Activated T-helper 17 cell treated with anti-CD3 and anti-CD28 coated beads, Interleukin-2, amount 50 U/mL, for 72 hours (primary cell): ENCODE measurements around the gene NSUN2. TPM values are rescaled to one million over a fixed set of nuclear protein-coding genes. Genes with fewer than 3 reads are reported as not detected.
"Not testable (repeated sequence)": the region's sequence is repeated elsewhere in the genome, so short reads cannot be mapped to it uniquely, and the experiment has no call there.

Source experiments
- ATAC-seq: fragments of 150-1000 bp; cut with Tn5 transposase; replicated peaks from 2 replicates; pipeline ENCODE4 v1.10.0; 2021; ENCODE audit warnings: mild to moderate bottlenecking, moderate library complexity
- H3K27ac Mint-ChIP-seq: one replicate; pipeline ENCODE4 v1.8.0; 2022; ENCODE audit warnings: mixed read lengths
- H3K27me3 Mint-ChIP-seq: one replicate; pipeline ENCODE4 v1.8.0; 2022; ENCODE audit warnings: mixed read lengths
- H3K36me3 Mint-ChIP-seq: one replicate; pipeline ENCODE4 v1.8.0; 2022; ENCODE audit warnings: low read depth, mild to moderate bottlenecking, mixed read lengths
- H3K4me1 Mint-ChIP-seq: one replicate; pipeline ENCODE4 v1.8.0; 2022; ENCODE audit warnings: mixed read lengths
- H3K4me3 Mint-ChIP-seq: one replicate; pipeline ENCODE4 v1.8.0; 2022; ENCODE audit warnings: mild to moderate bottlenecking, mixed read lengths
- H3K9me3 Mint-ChIP-seq: one replicate; pipeline ENCODE4 v1.8.0; 2022; ENCODE audit warnings: mixed read lengths
- total RNA-seq, 2 donors: library from RNA; stranded (reverse); gene quantifications; one replicate each; pipeline ENCODE4 v1.2.3, GENCODE V29; 2022

NSUN2 gene
- total RNA-seq, 2 donors from 2014 or later = 61.2 to 128 TPM

- Mint-ChIP-seq H3K27me3 (peaks cover 14% of the 10 kb centered on the region), H3K4me1 (no peaks in the 10 kb centered on the region), H3K27ac (no peak overlapping the region), H3K36me3 (no peaks in the 10 kb centered on the region), H3K9me3 (no peaks in the 10 kb centered on the region), H3K4me3 (no peak overlapping the region)
- ATAC-seq = no peak
These were observed 58.2 kb downstream of the NSUN2 start for GRCh38 chr5:6574537-6575245.

DNA sequence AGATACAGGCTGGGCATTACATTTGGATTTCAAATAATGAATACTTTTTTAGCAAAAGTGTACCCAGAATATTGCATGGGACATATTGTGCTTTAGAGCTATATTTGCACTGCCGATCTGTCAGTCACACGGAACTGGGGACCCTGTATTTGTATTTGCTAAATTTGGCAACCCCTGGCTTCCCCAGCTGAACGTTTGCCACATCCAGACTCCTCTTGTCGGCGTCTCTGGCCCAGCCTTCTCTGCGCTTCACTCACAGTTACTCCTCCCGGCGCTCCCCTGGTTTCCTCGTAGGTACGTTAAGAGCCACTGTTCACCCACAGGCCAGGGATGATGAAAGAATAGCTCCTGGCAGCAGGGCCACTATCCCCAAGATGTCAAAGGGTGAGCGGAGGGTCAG is 58.7 kb downstream of the NSUN2 start:
- H3K27ac Mint-ChIP-seq = no peak overlapping the region

DNA sequence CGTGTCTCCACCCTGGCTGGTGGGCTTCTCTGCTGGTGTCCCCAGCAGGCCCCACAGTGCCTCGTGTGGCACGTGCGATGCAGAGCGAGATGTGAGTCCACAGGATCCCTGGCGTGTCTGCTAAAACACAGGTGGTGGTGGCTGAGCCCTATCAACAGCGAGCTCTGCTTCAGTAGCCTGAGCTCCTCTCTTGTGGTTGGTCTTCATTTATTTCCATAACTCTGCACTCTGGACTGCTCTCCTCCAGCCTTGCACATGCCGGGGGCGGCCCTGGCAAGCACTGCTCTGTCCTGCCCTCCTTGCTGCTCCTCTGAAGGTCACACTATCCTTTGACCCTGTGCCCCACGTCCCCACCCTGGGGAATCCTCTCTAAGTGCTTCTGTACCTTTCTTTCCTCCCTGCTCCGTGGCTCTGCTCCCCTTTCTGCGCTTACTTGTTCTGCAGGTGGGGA is 59.2 kb downstream of the NSUN2 start:
- no peak overlapping the region for H3K27ac Mint-ChIP-seq
- H3K4me3 Mint-ChIP-seq = no peak overlapping the region
- H3K27me3 Mint-ChIP-seq = peaks cover 14% of the 10 kb centered on the region
- no peaks in the 10 kb centered on the region for H3K36me3 Mint-ChIP-seq
- H3K4me1 Mint-ChIP-seq = no peaks in the 10 kb centered on the region
- no peak for ATAC-seq
- H3K9me3 Mint-ChIP-seq = no peaks in the 10 kb centered on the region

More for the DNA sequence above, 58.7 kb downstream of the NSUN2 start:
- ATAC-seq = no peak
- Mint-ChIP-seq H3K4me3 (no peak overlapping the region), H3K27me3 (peaks cover 13% of the 10 kb centered on the region), H3K9me3 (no peaks in the 10 kb centered on the region), H3K4me1 (no peaks in the 10 kb centered on the region), H3K36me3 (no peaks in the 10 kb centered on the region)

GRCh38 chr5:6572825-6573380 is 59.9 kb downstream of the NSUN2 start:
- ATAC-seq = no peak
- H3K27ac Mint-ChIP-seq = no peak overlapping the region
- H3K36me3 Mint-ChIP-seq = no peaks in the 10 kb centered on the region
- H3K4me3 Mint-ChIP-seq = no peak overlapping the region
- no peaks in the 10 kb centered on the region for H3K4me1 Mint-ChIP-seq
- no peaks in the 10 kb centered on the region for H3K9me3 Mint-ChIP-seq
- peaks cover 14% of the 10 kb centered on the region for H3K27me3 Mint-ChIP-seq

DNA sequence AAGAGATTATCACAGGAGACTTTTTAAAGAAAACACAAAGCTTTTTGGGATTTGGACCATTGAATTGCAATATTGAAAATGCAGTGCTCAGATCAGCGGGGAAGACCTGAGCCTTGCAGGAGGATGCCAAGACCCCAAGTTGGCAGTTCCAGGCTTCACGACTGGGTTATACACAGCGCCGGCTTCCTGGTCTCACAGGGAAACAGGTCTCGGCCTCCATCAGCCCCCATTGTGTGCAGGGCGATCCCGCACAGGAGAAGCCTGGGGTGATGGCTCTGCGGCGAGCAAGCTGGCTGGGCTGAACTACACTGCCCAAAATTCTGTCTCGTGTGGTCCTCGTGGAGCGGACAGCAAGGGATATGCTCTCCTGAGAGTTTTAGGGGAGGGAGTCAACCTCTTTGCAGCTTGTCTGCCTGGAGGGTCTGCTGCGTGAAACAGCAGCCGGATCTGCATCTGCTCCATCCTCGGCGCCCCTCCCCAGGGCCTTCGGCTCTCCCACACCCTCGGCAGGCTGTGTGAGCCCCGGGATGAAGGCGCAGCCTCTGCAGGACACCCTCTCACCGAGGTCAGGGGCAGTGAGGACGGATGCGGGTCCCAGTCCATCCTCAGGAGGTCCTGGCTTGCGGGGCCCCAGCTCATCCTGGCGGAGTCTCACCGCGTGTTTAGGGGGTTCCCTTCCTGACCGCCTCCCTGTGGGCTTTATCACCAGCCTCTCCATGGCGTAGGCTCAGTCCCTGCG is 60.6 kb downstream of the NSUN2 start:
- H3K9me3 Mint-ChIP-seq = no peaks in the 10 kb centered on the region
- peaks cover 14% of the 10 kb centered on the region for H3K27me3 Mint-ChIP-seq
- H3K27ac Mint-ChIP-seq = no peak overlapping the region
- no peaks in the 10 kb centered on the region for H3K4me1 Mint-ChIP-seq
- ATAC-seq = no peak
- H3K4me3 Mint-ChIP-seq = no peak overlapping the region
- H3K36me3 Mint-ChIP-seq = no peaks in the 10 kb centered on the region

- not testable (repeated sequence) for H3K9me3 Mint-ChIP-seq, H3K4me1 Mint-ChIP-seq, H3K27ac Mint-ChIP-seq, H3K36me3 Mint-ChIP-seq, ATAC-seq, H3K4me3 Mint-ChIP-seq
- peaks cover 18% of the 10 kb centered on the region for H3K27me3 Mint-ChIP-seq
These were observed 61.2 kb downstream of the NSUN2 start for GRCh38 chr5:6571607-6572006.

GRCh38 chr5:6570530-6570929 is 62.3 kb downstream of the NSUN2 start:
- Mint-ChIP-seq H3K36me3 (no peaks in the 10 kb centered on the region), H3K9me3 (no peaks in the 10 kb centered on the region), H3K4me3 (no peak overlapping the region), H3K27ac (no peak overlapping the region), H3K4me1 (no peaks in the 10 kb centered on the region), H3K27me3 (peaks cover 22% of the 10 kb centered on the region)
- ATAC-seq = no peak

DNA sequence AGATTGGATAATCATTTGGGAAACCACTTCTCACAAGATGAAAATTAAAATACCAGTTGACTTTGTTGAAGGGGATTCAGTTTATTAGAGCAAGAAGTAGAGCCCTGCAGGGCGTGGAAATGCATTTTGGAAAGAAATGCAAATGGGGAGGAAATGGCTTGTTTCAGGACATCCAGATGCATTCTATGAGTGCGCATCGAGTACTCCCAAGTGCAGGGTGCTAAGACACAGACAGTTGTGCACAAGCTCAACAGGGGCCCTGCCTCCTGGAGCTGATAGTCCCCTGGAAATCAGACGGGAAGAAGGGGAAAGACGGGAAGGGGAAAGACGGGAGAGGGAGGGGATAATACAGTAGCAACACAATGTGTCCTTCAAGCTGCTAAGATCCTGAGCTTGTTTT is 64.0 kb downstream of the NSUN2 start:
- ATAC-seq = no peak
- no peak overlapping the region for H3K4me3 Mint-ChIP-seq
- H3K4me1 Mint-ChIP-seq = no peaks in the 10 kb centered on the region
- peaks cover 22% of the 10 kb centered on the region for H3K27me3 Mint-ChIP-seq
- H3K9me3 Mint-ChIP-seq = no peaks in the 10 kb centered on the region
- no peaks in the 10 kb centered on the region for H3K36me3 Mint-ChIP-seq
- H3K27ac Mint-ChIP-seq = no peak overlapping the region

GRCh38 chr5:6568383-6568782 is 64.5 kb downstream of the NSUN2 start:
- Mint-ChIP-seq H3K4me1 (no peaks in the 10 kb centered on the region), H3K36me3 (no peaks in the 10 kb centered on the region), H3K27me3 (peaks cover 23% of the 10 kb centered on the region), H3K4me3 (no peak overlapping the region), H3K27ac (no peak overlapping the region), H3K9me3 (no peaks in the 10 kb centered on the region)
- no peak for ATAC-seq

DNA sequence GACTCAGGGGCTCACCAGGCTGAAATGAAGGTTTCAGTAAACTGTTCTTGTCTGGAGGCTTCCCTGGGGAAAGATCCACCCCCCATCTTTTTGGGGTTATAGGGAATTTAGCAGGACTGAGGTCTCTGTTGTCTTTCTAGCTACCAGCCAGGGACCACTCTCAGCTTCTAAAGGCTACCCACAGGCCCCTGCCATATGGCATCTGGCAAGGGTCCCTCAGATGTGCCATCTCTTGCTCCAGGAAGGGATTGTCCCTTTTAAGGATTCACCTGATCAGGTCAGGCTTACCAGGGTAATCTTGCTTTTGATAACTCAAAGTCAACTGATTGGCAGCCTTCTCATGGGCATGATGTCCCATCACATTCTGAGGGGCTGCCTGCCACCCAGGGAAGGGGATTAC is 65.0 kb downstream of the NSUN2 start:
- H3K4me3 Mint-ChIP-seq = no peak overlapping the region
- no peak for ATAC-seq
- no peak overlapping the region for H3K27ac Mint-ChIP-seq
- H3K27me3 Mint-ChIP-seq = peaks cover 23% of the 10 kb centered on the region
- no peaks in the 10 kb centered on the region for H3K9me3 Mint-ChIP-seq
- no peaks in the 10 kb centered on the region for H3K4me1 Mint-ChIP-seq
- H3K36me3 Mint-ChIP-seq = no peaks in the 10 kb centered on the region

DNA sequence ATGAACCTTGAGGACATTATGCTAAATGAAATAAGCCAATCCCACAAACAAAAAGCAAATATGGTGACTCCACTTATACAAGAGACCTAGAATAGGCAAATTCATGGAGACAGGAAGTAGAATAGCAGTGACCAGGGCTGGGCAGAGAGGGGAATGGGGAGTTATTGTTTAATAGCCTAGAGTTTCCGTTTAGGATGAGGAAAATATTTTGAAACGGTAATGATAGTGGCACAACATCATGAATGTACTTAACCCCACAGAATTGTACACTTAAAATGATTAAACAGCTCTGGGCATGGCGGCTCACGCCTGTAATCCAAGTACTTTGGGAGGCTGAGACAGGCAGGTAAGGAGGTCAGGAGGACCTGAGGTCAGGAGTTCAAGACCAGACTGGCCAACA is 65.8 kb downstream of the NSUN2 start:
- Mint-ChIP-seq H3K4me3 (no peak overlapping the region), H3K36me3 (no peaks in the 10 kb centered on the region), H3K27ac (no peak overlapping the region), H3K27me3 (peaks cover 23% of the 10 kb centered on the region), H3K9me3 (no peaks in the 10 kb centered on the region), H3K4me1 (no peaks in the 10 kb centered on the region)
- no peak for ATAC-seq

DNA sequence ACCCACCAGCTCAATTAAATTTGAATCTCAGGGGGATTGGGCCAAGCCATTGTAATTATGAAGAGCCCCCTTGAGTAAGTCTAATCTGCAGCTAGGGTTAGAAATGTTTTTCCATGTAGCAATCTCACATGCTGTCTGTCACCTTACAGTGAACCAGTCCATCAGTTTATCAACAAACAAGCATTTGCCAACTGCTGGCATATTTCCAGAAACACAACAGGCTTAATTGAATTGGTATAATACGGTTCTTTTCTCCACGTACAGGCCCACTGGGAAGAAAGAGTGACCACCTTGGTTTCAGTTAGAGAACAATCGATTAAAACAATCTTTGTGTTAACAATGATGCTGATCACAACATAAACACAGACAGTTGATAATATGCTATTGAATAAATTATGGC is 67.4 kb downstream of the NSUN2 start:
- H3K4me3 Mint-ChIP-seq = no peak overlapping the region
- no peak overlapping the region for H3K27ac Mint-ChIP-seq
- no peaks in the 10 kb centered on the region for H3K9me3 Mint-ChIP-seq
- no peaks in the 10 kb centered on the region for H3K4me1 Mint-ChIP-seq
- H3K36me3 Mint-ChIP-seq = no peaks in the 10 kb centered on the region
- peaks cover 23% of the 10 kb centered on the region for H3K27me3 Mint-ChIP-seq
- ATAC-seq = no peak

DNA sequence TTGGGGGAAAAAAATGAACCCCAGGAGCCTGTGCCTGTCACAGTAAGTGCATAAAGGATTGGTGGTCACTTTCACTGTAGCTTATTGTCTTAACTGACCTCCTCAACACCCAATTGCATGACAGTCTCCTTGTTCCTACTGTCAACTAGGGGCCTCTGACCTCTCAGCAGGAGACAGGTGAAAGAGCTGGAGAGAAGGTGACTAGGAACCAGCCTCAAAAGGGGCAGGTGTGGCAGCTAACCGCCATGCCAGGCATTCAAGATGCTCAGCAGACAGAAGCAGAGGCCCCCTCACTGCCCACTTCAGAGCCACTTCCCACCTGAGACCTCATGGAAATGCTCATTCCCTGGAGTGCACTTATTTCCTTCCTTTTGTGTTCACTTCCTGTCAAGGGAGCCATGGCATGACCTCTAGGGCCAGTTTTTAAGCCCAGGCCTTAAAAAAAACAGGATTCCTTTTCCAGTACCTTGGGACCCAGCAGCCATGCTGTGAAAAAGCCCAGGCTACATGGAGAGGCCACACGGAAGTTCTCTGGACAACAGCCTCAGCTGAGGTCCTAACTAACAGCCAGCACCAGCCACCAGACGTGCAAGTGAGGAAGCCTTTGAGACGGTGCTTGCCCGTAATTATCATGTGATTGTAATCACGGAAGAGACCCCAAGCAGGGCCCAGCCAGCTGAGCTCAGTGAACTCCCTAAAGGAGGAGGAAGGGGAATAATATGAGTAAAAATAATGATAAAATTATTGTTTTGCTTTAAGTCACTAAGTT is 74.9 kb downstream of the NSUN2 start:
- Mint-ChIP-seq H3K9me3 (no peaks in the 10 kb centered on the region), H3K4me1 (no peaks in the 10 kb centered on the region), H3K27ac (no peak overlapping the region), H3K36me3 (no peaks in the 10 kb centered on the region), H3K27me3 (peaks cover 13% of the 10 kb centered on the region), H3K4me3 (no peak overlapping the region)
- ATAC-seq = no peak

GRCh38 chr5:6556802-6557102 is 76.1 kb downstream of the NSUN2 start:
- H3K4me3 Mint-ChIP-seq = no peak overlapping the region
- ATAC-seq = no peak
- no peaks in the 10 kb centered on the region for H3K9me3 Mint-ChIP-seq
- no peaks in the 10 kb centered on the region for H3K36me3 Mint-ChIP-seq
- no peaks in the 10 kb centered on the region for H3K4me1 Mint-ChIP-seq
- H3K27ac Mint-ChIP-seq = no peak overlapping the region
- H3K27me3 Mint-ChIP-seq = peaks cover 20% of the 10 kb centered on the region
